ENCODE results near the gene CECR2.

- TF ChIP-seq FOXM1 (IDR thresholded peaks at IDR 0.05; ENCODE audit: borderline replicate concordance, low read depth) (no peak), TAF1 (IDR thresholded peaks at IDR 0.05; ENCODE audit: low read depth) (no peak), RAD21 (IDR thresholded peaks at IDR 0.05; ENCODE audit: low read depth) (no peak), CREB1 (IDR thresholded peaks at IDR 0.05; ENCODE audit: low read depth) (no peak), YY1 (IDR thresholded peaks at IDR 0.05; ENCODE audit: low read depth) (no peak), EP300 (IDR thresholded peaks at IDR 0.05; ENCODE audit: borderline replicate concordance) (no peak), TEAD4 (IDR thresholded peaks at IDR 0.05) (no peak), EGR1 (IDR thresholded peaks at IDR 0.05) (no peak), MAX (IDR thresholded peaks at IDR 0.05) (no peak), TCF12 (IDR thresholded peaks at IDR 0.05; ENCODE audit: low read depth) (no peak), CEBPB (IDR thresholded peaks at IDR 0.05) (no peak), USF1 (IDR thresholded peaks at IDR 0.05) (no peak)
- TF ChIP-seq, protein P1, sequence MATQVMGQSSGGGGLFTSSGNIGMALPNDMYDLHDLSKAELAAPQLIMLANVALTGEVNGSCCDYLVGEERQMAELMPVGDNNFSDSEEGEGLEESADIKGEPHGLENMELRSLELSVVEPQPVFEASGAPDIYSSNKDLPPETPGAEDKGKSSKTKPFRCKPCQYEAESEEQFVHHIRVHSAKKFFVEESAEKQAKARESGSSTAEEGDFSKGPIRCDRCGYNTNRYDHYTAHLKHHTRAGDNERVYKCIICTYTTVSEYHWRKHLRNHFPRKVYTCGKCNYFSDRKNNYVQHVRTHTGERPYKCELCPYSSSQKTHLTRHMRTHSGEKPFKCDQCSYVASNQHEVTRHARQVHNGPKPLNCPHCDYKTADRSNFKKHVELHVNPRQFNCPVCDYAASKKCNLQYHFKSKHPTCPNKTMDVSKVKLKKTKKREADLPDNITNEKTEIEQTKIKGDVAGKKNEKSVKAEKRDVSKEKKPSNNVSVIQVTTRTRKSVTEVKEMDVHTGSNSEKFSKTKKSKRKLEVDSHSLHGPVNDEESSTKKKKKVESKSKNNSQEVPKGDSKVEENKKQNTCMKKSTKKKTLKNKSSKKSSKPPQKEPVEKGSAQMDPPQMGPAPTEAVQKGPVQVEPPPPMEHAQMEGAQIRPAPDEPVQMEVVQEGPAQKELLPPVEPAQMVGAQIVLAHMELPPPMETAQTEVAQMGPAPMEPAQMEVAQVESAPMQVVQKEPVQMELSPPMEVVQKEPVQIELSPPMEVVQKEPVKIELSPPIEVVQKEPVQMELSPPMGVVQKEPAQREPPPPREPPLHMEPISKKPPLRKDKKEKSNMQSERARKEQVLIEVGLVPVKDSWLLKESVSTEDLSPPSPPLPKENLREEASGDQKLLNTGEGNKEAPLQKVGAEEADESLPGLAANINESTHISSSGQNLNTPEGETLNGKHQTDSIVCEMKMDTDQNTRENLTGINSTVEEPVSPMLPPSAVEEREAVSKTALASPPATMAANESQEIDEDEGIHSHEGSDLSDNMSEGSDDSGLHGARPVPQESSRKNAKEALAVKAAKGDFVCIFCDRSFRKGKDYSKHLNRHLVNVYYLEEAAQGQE (IDR thresholded peaks at IDR 0.05; ENCODE audit: low read depth) = no peak
Measured at GRCh38 chr22:17371448-17371847, 2.2 kb downstream of the CECR2 start.
